ENCODE measurements around the gene VPS13C.

The VPS13C gene

DNA sequence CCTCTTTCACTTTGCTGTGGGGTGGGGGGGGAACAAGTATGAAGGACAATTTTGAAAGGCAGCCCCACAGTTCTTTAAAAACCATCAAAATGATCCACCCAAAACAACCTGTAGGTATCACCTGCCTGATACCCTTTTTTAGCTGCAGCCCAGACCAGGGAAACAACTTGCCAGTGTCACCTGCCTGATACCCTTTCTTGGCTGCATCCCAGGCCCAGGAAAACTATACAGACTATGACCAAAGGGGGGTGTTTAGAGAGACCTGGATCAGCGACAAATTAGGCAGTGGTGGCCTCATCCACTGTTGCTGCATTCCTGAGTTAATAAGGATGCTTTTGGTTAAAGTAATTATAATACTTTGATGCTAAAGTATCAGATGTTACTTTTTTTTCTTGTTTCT, 122.0 kb downstream of the VPS13C start:
- DNase-seq (ENCODE audit: low spot score) = no peak

DNA sequence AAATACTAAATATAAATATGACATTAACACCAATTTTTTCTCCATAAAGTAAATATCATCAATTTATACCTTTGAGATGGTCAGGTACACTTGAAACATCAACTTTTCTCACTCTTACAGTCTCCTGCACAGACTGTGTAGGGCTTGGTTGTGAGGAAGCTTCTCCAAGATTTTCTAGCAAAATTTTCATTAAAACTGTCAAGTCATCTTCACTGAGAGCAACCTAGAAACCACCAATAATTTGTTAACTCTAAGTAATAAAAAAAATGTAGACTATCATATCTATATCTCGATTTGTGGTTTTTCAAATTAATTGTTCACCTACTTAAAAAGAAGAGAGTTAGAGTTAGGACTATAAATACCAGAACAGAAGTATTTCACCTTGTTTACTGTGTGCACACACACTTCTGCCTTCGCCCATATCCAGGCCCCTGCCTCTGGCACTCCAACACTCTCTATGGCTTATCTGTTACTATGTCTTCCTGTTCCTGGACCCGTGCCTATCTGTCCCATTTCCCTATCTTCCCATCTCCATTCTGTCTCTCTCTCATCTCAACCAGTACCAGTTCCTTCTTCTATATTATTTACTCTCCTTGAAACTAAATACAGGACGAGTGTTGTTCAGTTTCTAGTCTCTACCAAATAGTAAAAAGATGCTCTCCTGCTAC, 123.6 kb downstream of the VPS13C start:
- DNase-seq (ENCODE audit: low spot score) = no peak

DNA sequence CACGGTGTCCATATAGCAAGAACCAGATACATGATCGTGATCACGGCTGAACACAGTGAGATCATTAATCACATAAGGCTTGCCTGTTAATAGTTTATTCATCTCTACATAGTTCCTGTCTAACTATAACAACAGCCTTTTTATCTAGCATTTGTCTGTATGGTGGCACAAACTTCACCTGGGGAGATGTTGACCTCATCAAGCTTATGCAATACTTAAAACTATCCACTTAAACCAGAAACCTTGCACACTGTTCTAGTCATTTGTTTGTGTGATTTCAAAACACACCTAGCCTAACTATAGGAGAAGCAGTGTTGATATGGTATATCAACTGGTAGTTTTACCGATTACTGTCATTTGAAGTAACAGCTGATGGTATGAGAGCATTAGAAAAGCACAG, 124.8 kb downstream of the VPS13C start:
- DNase-seq (ENCODE audit: low spot score) = no peak

DNA sequence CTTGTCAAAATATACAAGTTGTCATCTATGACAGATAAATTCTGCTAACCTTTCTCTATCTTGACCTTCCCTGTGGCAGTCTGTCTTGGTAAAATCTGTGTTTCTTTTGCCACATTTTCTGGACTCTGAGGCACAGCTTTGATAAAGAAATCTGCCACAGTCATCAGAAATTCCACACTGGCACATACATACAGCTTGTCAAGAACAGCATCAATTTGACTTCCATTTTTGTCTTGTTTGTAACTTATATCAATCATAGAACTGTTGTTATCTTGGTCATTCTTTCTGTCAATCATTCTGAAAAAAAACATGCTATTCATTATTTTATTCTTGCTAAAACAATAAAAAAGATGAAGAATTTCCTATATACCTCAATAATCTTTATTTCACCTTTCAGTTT, 130.8 kb downstream of the VPS13C start:
- no peak for DNase-seq (ENCODE audit: low spot score)

DNA sequence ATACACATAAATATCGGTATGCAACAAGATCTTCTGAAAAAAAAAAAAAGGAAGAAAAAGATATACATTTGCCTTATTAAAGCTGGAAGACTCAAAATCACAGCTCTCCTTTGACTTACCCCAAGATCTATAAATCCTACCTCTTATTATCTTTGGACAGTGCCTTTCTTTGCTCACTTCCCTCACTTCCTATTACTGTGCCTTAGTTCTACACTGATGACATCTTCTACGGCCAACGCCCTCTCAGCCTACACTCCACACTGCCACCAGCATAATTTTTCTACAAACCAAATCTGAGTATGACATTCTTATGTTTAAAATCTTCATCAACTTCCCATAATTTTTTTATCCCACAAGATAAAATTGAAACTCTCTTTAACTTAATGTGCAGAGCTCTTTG, 137.1 kb downstream of the VPS13C start:
- no peak for DNase-seq (ENCODE audit: low spot score)

DNA sequence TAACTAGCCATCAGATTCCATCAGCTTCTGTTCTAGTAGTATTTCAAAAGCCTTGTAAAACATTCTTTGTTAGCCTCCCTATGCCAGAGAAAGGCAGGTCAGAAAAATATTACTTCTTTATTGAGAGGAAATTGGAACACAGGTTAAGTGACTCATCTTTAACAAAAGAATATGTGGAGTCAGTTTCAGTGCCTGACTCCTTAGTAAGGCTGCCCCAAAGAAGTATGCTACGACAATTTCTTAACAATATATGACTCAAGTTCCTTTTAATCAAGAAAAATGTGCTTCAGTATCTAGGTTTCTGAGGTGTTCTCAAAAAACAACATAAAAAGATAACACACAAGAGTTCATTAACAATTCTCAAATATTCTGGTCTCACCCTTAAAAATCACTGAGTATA, 139.2 kb downstream of the VPS13C start:
- DNase-seq (ENCODE audit: low spot score) = no peak

DNA sequence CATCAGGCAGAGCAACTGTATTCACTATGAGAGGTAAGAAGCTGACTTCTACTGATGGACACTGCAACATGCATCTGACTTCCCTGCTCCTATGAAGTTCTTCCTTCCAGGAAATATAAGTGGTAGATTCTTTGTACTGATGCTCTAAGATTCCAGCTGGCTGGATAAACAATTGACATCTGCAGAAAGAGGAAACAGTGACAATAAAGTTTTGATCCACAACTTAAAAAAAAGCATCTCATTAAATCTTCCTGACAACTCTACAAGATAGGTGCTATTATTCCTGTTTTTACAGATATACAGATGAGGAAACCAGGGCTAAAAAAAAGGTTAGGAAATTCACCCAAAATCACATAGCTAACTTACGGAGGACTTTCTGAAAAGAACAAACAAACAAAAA, 142.8 kb downstream of the VPS13C start:
- DNase-seq (ENCODE audit: low spot score) = no peak

DNA sequence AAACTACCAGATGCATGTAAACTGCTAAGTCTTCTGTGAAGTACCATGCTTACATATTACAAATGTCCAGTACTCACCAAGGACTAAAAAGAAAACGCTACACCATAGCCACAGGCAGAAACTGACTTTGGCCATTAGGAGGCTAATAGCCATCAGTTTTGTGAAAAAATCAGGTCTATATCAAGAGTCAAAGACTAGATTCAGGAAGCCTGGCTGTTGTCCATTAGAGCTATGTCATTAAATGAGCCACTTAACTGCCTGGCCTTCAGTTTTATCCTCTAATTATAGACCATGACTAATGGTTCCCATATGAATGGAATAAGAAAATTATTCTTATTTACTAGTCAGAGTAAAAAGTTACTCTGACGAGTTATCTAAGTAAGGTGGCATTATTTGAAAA, 144.1 kb downstream of the VPS13C start:
- no peak for DNase-seq (ENCODE audit: low spot score)

DNA sequence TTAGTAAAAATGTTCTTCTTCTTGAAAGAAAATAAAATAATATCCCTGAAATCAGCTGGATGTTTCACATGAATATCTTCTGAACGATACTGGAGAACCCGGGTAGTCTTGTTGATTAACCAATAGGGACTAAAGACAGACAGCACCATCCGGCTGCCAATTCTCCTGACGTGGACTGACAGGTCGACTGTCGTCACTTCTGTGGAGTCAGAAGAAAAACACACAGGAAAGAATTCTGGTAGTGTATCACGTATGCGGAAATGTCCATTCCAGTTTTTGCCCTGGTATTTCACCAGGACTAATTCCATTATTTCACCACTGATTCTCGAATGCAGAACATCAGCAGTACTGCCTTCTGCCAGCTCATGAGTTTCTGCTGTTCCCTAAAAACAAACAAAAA, 144.6 kb downstream of the VPS13C start:
- no peak for DNase-seq (ENCODE audit: low spot score)

DNA sequence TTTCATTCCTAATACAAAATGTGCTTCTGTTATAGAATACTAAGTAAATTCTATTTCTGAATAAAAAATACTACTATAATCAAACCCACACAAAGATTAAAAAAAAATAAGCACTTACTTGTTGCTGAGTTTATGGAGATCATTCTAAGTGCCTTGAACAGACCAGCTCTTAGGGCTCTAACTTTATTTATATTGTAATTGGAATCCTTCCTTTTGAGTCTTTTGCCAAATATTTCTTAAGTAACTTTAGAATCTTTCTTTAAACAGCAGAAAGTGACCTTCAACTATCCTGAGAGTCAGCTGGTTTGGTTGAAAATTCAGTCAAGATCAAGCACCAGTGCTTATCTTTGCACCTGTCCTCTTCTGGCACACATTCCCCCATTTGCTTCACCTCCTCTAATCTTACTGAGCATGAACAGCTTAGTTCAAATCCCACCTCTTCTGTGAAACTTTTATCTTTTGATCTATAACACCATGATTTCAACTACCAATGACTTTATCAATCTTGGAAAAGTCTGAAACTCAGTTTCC, 149.3 kb downstream of the VPS13C start:
- no peak for DNase-seq (ENCODE audit: low spot score)

DNA sequence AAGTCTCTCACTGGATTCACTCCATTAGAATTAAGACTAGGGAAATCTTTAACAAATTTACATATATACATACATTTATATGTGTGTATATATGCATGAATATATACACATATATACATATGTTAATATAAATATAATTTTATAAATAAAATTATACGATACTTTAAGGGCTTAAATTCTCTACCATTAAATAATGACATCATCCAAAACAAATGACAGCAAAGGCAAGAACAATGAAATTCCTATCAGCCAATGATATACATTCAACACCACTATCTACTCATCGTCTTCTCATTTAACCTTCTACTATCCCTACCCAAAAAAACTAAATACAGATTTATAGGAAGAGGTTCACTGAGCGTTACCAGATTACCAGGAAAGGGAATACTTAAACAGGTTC, 152.0 kb downstream of the VPS13C start:
- DNase-seq (ENCODE audit: low spot score) = no peak

DNA sequence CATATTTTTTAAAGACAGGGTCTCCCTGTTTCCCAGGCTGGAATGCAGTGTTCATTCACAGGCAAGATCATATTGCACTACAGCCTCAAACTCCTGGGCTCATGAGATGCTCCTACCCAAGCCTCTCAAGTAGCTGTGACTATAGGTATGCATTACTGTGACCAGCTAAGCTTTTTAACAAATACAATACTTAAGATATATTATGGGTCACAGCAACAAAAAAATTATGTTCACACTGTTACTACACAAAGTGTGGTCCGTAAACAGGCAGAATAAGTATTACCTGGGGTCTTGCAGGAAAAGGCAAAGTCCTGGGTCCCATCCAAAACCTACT, 152.5 kb downstream of the VPS13C start:
- no peak for DNase-seq (ENCODE audit: low spot score)

DNA sequence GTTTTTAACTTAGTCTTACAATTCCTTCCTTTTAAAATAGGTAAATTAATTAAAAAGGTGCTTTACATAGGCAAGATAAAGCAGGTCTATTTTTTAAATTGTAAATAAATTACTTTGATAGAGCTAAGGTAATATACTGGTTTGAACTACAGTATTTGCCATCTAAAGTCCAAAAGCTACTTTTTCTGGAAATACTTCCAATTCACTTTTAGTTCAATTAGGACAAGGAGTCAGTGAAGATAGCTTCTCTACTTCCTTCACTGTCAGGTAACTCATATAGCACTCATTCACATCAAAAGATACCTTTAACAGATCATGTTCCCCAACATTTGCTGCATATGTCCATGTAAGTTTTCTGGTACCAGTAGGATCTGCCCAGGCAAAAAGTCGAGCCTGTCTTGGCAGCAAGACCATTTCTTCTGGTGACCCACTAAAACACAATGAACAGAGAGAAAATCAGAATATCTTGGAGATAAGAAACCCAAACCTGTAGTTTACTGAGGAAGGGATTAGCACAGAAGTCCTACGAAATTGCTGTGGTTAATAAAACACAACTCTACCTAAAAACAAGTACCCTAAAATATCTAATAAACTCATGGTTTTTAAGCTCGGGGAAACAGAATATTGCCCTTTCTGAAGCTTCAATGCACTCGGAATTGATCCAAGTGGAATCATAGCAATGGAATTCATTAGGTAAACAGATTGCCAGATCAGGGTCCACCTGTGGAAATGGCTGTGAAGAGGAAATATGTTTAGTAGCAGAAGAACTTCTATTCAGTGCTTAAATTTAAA, 153.1 kb downstream of the VPS13C start:
- DNase-seq (ENCODE audit: low spot score) = no peak

DNA sequence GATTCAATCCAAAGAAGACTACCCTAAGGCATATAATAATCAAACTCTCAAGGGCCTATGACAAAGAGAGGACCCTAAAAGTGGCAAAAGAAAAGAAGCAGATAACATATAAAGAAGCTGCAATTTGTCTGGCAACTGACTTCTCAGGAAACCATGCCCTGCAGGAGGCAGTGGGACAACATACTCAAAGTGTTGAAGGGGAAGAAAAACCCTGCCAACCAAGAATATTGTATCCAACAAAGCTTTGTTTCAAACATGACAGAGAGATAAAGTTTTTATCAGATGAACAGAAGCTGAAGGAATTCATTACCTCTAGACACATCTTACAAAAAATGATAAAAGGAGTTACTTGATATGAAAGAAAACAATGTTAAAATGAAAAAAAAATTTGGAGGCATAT, 167.1 kb downstream of the VPS13C start:
- DNase-seq (ENCODE audit: low spot score) = no peak

DNA sequence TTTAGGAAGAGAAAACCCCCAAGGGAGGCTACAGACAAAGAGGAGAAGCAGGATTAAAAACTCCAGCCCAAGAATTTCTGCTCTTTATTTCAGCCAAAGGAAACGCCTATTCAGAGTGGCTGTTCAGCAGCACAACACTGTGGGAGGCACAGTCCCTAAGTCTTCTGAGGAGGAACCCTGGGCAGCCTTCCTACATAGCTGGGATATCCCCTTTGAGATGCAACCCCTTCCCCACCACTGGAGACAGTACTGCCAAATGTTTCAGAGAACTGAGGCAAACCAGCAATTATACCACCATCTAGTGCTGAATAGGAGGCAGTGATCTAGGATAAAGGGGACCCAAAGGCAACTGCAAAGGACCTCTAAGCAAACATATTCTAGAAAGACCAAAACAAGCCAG, 168.1 kb downstream of the VPS13C start:
- DNase-seq (ENCODE audit: low spot score) = no peak

DNA sequence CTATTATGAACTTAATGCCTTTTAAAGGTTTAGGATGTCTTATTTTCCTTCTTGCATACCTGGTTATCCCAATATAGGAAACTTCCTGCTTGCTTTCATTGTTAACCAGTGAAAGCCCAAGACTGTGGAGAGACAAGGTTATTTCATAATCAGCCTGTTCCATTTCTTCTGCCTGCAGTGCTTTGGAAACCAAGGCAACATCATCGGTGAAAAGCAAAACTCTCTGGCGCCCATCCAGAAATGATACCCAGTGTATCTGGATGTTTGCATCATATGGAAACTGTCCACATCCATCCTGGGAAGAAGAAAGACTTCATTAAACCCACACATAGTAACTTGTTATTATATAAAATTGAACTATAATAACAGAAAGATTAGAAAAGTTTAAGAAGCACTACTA, 170.1 kb downstream of the VPS13C start:
- peak; percentile 6 for DNase-seq (ENCODE audit: low spot score)

DNA sequence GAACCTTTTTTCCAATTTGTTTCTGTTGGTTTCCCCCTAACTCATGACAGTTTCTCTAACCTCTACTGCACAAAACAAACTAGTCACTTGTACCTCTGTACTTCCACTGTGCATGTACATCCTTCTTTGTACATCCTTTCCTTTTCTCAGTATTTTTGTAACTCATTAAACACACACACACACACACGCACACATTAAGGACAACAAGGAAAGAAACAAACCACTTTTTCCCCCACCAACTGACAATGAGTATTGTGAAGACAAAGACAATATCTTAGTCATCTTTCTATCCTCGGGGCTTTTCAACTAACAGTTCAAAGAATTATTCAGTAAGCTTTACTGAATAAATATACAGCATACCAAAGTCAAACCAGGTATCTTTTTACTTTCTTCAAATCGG, 170.5 kb downstream of the VPS13C start:
- DNase-seq (ENCODE audit: low spot score) = peak; percentile 30

DNA sequence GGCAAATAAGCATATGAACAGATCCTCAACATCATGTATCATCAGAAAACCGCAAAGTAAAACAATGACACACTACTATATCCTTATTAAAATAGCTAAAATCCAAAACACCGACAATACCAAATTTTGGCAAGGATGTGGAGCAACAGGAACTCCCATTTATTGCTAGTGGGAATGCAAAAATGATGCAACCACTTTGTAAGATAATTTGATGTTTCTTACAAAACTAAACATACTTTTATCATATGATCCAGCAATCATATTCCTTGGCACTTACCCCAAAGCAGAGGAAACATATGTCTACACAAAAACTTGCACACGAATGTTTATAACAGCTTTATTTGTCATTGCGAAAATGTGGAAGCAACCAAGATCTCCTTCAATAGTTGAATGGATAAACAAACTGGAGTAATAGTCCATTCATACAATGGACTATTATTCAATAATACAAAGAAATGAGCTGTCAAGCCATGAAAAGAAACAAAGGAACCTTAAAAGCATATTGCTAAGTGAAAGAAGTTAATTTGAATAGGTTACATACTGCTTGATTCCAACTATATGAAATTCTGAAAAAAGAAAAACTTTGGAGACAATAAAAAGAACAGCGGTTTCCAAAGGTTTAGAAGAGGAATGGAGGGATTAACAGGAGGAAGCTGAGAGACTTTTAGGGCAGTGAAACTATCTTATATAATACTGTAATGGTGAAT, 172.0 kb downstream of the VPS13C start:
- DNase-seq (ENCODE audit: low spot score) = no peak

DNA sequence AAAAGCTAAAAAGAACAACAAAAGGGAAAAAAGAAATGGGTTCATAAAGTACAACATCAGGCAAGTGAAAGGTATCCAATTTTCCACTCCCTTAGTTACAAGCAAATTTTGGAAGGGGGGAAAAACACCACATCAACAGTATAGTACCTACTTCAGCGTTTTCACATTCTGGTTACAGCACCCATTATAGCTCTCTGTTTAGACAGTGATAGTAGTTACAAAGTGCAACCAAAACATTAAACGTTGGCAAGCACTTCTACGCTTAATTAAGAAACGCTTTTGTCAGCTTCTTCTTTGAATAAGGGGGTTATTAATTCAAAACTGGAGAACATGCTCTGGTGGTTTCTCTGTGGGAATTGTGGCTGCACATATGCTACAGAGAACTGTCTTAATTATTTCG, 180.2 kb downstream of the VPS13C start:
- DNase-seq (ENCODE audit: low spot score) = no peak

DNA sequence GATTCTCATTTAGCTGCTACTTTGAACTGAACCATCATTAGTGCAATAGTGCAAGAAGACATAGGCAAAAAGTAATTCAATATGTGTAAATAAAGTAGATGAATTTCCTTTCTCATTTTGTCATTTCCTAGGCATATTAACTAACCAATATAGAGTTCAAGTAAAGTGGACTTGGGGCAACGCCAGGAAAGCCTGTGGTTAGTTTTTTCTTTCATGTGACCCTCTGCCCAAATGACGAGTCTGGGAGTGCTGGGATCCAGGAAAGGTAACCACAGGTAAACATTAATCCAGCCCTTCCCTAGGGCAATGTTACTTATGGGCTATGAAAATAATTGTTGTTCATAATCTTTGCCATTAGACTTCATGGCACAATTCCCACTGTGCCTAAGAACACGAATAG, 181.0 kb downstream of the VPS13C start:
- no peak for DNase-seq (ENCODE audit: low spot score)

DNA sequence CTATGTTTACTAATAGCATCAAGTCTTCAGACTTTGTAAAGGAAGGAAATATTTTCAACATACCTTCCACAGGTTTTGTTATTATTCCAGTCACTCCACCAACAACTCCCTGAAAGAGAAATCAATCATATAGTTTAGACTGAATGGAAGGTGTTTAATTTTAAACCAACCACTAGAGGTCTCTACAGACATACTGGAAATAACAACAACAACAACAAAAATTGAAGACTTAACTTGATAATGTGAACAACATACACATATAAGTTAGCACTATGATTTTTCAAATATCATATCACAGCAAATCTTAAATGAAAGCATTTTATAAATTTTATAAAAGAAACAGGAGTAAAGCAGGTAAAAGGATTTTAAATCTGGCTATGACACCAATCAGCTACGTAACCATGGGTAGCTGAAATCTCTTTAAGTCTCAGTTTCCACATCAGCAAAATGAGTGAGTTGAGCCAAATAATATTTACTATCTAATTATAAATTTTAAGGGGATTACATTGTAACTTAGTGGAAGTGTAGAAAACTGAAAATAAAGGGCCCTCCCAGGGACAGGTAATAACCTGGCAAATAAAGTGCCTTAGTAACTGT, 188.2 kb downstream of the VPS13C start:
- peak; percentile 25 for DNase-seq (ENCODE audit: low spot score)

DNA sequence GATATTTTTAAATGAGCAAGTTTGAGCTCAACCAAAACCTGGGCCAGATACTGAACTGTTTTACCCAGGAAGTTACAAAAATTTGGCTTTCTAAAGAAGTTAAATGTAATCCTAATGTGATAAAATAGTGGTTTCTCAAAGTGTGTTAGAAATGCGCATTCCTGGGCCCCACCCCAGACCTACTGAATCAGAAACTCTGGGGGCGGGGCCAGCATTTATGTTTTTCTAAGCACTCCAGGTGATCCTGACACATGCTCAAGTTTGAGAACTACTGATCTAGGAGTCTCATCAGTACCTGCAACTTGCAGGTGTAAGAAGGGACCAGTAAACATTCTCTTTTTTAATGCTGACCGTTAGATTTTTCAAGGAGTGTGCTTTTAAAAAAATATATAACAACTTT, 190.6 kb downstream of the VPS13C start:
- no peak for DNase-seq (ENCODE audit: low spot score)

DNA sequence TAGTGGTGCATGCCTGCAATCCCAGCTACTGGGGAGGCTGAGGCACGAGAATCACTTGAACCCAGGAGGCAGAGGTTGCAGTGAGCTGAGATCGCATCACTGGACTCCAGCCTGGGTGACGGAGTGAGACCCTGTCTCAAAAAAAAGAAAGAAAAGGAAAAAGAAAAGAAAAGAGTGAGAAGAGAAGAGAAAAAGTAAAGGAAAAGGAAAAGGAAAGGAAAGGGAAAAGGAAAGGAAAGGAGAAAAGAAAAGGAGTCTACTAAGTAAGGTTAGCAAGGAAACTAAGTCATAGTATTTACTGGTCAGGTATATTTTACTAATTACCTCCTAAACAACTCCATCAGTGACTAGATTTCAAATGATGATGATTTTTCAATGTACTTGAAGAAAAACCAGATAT, 198.3 kb downstream of the VPS13C start:
- no peak for DNase-seq (ENCODE audit: low spot score)
